Measurements from ENCODE around the gene RSAD1. TPM values are rescaled to one million over a fixed set of nuclear protein-coding genes. Genes with fewer than 3 reads are reported as not detected.

RSAD1 gene
- total RNA-seq, 2 experiments from 2014 or later, result 44.6 to 44.7 TPM

DNA sequence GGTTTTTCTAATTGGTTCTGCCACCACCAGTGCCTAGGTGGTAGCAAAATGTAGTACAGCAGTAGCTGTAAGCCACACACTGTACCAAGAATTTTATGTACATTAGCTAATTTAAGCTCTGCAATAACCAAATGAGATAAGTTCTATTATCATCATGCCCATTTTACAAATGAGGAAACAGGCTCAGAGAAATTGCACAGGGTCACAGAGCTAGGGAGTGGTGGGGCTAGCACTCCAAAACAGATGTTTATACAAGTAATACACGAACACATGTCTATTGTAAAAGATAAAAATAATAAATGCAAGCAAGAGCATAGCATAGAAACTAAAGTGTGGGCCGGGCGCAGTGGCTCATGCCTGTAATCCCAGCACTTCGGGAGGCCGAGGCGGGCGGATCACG is 13.6 kb downstream of the RSAD1 start:
- Histone ChIP-seq H3K4me3 (ENCODE audit: low read length) (no peak overlapping the region), H3K27me3 (ENCODE audit: control insufficient read depth in 1 of 2, insufficient read depth in 2 of 2, low read length in 2 of 2) (peaks cover 0 to 5% of the 10 kb centered on the region in 2 experiments), H3K36me3 (ENCODE audit: insufficient read depth, low read length) (peaks cover 1% of the 10 kb centered on the region), H3K9me3 (ENCODE audit: control insufficient read depth in 1 of 2, insufficient read depth in 1 of 2, low read length in 2 of 2) (no peaks in the 10 kb centered on the region), H3K27ac (ENCODE audit: low read depth in 1 of 2, low read length in 2 of 2) (no peak overlapping the region), H3K4me1 (ENCODE audit: insufficient read depth, low read length) (no peaks in the 10 kb centered on the region)
- ATAC-seq (ENCODE audit: poor library complexity) (no peak), DNase-seq (no peak)
- Mint-ChIP-seq H3K4me1 (ENCODE audit: low read depth) (no peaks in the 10 kb centered on the region), H3K9me3 (no peaks in the 10 kb centered on the region), H3K27me3 (no peaks in the 10 kb centered on the region), H3K4me3 (no peak overlapping the region), H3K27ac (no peak overlapping the region), H3K36me3 (ENCODE audit: low read depth) (no peaks in the 10 kb centered on the region)
- ChIA-PET POLR2A (no interaction called here), CTCF (no interaction called here)
- intact Hi-C loops (cut with DNase I, micrococcal nuclease), result no loop called here
- TF ChIP-seq, protein P1, sequence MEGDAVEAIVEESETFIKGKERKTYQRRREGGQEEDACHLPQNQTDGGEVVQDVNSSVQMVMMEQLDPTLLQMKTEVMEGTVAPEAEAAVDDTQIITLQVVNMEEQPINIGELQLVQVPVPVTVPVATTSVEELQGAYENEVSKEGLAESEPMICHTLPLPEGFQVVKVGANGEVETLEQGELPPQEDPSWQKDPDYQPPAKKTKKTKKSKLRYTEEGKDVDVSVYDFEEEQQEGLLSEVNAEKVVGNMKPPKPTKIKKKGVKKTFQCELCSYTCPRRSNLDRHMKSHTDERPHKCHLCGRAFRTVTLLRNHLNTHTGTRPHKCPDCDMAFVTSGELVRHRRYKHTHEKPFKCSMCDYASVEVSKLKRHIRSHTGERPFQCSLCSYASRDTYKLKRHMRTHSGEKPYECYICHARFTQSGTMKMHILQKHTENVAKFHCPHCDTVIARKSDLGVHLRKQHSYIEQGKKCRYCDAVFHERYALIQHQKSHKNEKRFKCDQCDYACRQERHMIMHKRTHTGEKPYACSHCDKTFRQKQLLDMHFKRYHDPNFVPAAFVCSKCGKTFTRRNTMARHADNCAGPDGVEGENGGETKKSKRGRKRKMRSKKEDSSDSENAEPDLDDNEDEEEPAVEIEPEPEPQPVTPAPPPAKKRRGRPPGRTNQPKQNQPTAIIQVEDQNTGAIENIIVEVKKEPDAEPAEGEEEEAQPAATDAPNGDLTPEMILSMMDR (IDR thresholded peaks at IDR 0.05), result no peak

DNA sequence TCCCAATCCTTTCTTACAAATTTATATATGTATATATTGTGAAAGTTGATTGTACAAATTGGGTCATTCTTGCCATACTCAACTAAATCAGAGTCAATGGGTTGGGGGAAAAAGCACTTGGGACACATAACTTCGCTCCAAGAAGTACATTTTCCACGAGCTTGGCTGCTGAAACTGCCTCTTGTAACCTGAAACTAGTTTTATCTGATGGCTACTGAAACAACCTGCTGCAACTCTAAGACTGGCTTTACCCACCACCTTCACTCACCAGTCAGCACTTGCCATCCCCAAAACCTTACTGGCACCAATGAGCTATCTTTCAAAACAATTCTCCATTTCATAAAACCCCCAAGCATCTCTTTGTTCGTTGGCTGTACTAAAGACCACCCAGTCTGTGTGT is 15.1 kb downstream of the RSAD1 start:
- TF ChIP-seq, protein P1 (IDR thresholded peaks at IDR 0.05), result no peak
- Histone ChIP-seq H3K27ac (ENCODE audit: low read depth in 1 of 2, low read length in 2 of 2) (no peak overlapping the region), H3K4me3 (ENCODE audit: low read length) (no peak overlapping the region), H3K36me3 (ENCODE audit: insufficient read depth, low read length) (no peaks in the 10 kb centered on the region), H3K9me3 (ENCODE audit: control insufficient read depth in 1 of 2, insufficient read depth in 1 of 2, low read length in 2 of 2) (no peaks in the 10 kb centered on the region), H3K4me1 (ENCODE audit: insufficient read depth, low read length) (no peaks in the 10 kb centered on the region), H3K27me3 (ENCODE audit: control insufficient read depth in 1 of 2, insufficient read depth in 2 of 2, low read length in 2 of 2) (peaks cover 0 to 5% of the 10 kb centered on the region in 2 experiments)
- no peaks in the 10 kb centered on the region for H3K9me3 Mint-ChIP-seq
- no peak for DNase-seq
- H3K4me3 Mint-ChIP-seq, result no peak overlapping the region
- no peaks in the 10 kb centered on the region for H3K4me1 Mint-ChIP-seq (ENCODE audit: low read depth)
- intact Hi-C loops (cut with DNase I, micrococcal nuclease), result no loop called here
- H3K27me3 Mint-ChIP-seq, result no peaks in the 10 kb centered on the region
- ChIA-PET CTCF (interaction anchor here (1.2 to 1.3 kb wide), 2 partner anchors 12 to 59 kb away, joined by 3 to 4 read pairs; no protein-coding TSS in a partner anchor), POLR2A (no interaction called here)
- no peaks in the 10 kb centered on the region for H3K36me3 Mint-ChIP-seq (ENCODE audit: low read depth)
- no peak for ATAC-seq (ENCODE audit: poor library complexity)
- no peak overlapping the region for H3K27ac Mint-ChIP-seq

- Mint-ChIP-seq H3K27me3 (no peaks in the 10 kb centered on the region), H3K4me3 (no peak overlapping the region), H3K9me3 (no peaks in the 10 kb centered on the region), H3K36me3 (ENCODE audit: low read depth) (no peaks in the 10 kb centered on the region), H3K27ac (no peak overlapping the region), H3K4me1 (ENCODE audit: low read depth) (no peaks in the 10 kb centered on the region)
- H3K9me3 ChIP-seq (ENCODE audit: control insufficient read depth in 1 of 2, insufficient read depth in 1 of 2, low read length in 2 of 2), result no peaks in the 10 kb centered on the region
- H3K27me3 ChIP-seq (ENCODE audit: control insufficient read depth in 1 of 2, insufficient read depth in 2 of 2, low read length in 2 of 2), result peaks cover 0 to 5% of the 10 kb centered on the region in 2 experiments
- intact Hi-C loops (cut with DNase I, micrococcal nuclease), result no loop called here
- no peaks in the 10 kb centered on the region for H3K4me1 ChIP-seq (ENCODE audit: insufficient read depth, low read length)
- no peak for ATAC-seq (ENCODE audit: poor library complexity)
- CTCF ChIA-PET, result no interaction called here
- TF ChIP-seq, protein P1 (IDR thresholded peaks at IDR 0.05), result no peak
- H3K36me3 ChIP-seq (ENCODE audit: insufficient read depth, low read length), result no peaks in the 10 kb centered on the region
- no peak for DNase-seq
- H3K27ac ChIP-seq (ENCODE audit: low read depth in 1 of 2, low read length in 2 of 2), result no peak overlapping the region
- no peak overlapping the region for H3K4me3 ChIP-seq (ENCODE audit: low read length)
- POLR2A ChIA-PET, result interaction anchor here (0.6 kb wide), 1 partner anchor 214 kb away, joined by 4 read pairs; no protein-coding TSS in a partner anchor
Observed at GRCh38 chr17:50495217-50495823, 16.7 kb downstream of the RSAD1 start.
